NCI-H748 (cell line): ENCODE data around the gene NID1.
A peak's percentile ranks its signal among the peaks of the same experiment; 100 is the strongest.
"Not testable (repeated sequence)": the region's sequence is repeated elsewhere in the genome, so short reads cannot be mapped to it uniquely, and the experiment has no call there.

Experiments used
- DNase-seq: peaks from one replicate; lab custom pipeline; 2025; ENCODE audit not compliant: unreplicated experiment; lab: John Stamatoyannopoulos, UW

The NID1 gene

GRCh38 chr1:236096660-236097482, 32.0 kb upstream of the NID1 start:
- peak; percentile 57 for DNase-seq

DNA sequence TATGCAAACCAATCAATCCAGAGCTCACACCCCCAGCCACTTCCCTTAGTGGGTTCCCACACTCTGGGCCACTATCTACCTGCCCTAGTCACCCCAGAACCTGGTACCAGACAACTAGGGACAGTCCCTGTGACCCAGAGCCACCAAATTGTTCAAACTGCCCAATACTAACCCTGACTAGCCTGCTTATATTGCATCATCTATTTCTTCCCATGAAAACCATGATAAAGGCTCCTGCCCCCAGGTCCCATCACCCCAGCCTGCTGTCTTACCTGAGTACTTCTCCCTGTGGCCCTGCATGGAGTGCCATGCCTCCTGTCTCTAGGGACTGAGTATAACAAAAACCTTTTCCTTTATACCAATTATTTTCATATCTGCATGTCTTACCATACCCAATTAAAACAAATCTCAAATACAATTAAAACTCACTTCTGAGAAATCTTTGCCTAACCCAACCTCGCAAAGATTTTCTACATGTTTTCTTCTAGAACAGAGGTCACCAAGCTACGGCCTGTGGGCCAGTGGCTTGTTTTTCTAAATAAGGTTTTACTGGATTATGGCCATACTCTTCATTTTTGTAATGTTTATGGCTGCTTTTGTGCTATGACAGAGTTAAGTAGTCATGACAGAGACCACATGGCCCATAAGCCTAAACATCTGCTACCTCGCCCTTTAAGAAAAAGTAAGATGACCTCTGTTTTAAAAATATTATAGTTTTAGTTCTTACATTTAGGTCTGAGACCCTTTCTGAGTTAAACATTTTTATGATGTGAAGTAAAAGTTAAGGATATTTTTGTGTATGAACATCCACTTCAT, 31.0 kb upstream of the NID1 start:
- DNase-seq: no peak

DNA sequence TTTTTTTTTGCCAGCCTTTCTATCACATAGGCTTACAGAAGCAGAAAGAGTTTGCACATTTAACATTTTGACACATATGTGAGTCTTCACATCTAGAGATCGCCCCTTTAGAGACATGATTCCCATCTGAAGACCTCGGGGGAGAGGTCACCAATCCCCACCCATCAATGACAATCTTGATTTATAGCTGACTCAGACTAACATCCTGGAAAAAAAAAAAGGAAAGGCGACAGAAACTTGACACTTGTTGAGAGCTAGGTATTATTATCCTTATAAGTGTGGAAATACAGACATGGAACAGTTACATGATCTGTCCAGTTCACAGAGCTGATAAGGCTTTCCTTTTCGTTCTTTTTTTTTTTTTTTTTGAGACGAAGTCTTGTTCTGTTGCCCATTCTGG, 28.0 kb upstream of the NID1 start:
- no peak for DNase-seq

DNA sequence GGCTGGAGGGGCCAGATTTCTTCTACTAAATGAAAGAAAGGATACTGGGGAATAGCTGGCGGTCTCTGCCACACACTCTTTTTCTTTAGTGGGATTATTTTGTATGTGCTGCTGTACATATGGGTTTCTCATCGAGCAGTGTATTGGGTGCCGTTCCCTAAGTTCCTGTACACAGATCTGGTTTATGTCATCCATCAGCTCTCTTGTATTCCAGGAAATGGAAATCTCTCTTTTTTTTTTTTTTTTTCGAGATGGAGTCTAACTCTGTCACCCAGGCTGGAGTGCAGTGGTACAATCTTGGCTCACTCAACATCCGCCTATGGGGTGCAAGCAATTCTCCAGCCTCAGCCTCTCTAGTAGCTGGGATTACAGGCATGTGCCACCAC, 27.0 kb upstream of the NID1 start:
- DNase-seq: no peak

GRCh38 chr1:236090741-236091147, 25.9 kb upstream of the NID1 start:
- DNase-seq: peak; percentile 33

GRCh38 chr1:236089046-236089773, 24.3 kb upstream of the NID1 start:
- DNase-seq: no peak

GRCh38 chr1:236086537-236086936, 21.6 kb upstream of the NID1 start:
- DNase-seq: no peak

DNA sequence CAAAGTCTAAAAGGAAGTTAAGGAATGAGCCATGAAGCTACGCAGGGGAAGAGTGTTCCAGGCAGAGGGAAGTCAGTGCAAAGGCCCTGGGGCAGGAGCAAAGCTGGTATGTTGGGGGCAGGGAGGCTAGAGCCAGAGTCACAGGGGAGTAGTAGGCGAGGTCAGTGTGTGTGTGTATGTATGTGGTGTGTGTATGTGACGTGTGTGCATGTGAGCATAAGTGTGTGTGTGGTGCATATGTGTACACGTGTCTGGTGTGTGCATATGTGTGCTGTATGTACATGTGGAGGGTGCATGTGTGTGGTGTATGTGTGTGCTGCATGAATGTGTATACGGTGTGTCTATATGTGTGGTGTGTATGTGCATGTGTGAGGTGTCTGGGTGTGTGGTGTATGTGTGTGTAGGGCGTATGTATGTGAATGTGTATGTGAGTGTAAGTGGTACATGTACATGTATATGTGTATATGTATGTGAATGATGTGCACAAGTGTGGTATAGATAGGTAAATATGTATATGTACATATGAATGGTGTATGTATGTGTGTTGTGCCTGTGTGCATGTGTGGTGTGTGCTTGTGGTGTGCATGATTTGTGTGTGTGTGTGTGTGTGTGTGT, 20.8 kb upstream of the NID1 start:
- no peak for DNase-seq

- no peak for DNase-seq
Observed at GRCh38 chr1:236084386-236084730, 19.5 kb upstream of the NID1 start.

DNA sequence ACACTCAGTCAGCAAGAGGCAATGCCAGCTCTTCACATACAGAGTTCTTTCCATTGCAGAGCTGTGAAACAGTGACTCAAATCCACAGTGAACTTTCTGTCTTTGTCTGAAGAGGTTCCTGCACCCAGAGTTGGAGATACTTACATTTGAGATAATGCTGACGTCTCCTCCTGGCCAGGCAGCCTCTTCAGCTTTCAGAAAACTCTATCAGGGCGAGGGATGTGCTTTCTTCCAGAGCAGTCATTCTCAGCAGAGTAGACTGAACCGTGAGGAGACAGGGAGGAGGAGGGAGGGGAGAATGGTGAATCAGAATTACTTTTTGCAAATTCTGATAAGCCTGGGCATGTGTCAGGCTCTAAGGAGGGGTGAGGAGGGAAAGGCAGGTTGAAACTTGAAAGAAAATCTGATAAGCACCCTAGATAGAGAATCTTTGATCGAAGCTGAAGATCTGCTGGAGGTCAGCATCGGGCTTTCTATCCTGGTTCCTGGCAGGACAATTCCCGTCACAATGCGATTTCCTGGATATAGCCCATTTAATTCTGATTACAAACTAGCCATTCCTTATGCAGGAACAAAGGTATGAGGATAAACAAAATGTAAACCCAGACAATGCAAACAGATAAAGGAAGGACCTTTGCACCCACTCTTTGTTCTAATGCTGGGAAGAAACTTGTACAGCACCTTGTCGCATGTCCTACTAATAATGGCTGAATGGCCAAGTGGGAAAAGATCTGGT, 18.9 kb upstream of the NID1 start:
- DNase-seq: no peak

DNA sequence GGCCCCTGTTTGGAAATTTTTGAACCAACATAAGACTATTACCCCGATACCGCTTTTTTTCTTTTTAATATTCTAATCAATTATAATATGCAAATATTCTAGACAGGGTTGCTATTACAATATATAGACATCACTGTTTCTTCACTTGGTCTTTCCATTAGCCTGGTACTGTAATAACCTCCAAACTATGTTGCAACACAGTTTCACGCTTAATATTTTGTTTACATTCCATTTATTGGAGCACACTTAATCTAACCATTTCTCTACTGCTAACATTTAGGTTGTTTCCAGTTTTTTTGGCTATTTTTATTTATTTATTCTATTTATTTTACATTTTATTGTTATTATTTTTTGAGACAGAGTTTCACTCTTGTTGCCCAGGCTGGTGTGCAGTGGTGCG, 17.6 kb upstream of the NID1 start:
- no peak for DNase-seq

DNA sequence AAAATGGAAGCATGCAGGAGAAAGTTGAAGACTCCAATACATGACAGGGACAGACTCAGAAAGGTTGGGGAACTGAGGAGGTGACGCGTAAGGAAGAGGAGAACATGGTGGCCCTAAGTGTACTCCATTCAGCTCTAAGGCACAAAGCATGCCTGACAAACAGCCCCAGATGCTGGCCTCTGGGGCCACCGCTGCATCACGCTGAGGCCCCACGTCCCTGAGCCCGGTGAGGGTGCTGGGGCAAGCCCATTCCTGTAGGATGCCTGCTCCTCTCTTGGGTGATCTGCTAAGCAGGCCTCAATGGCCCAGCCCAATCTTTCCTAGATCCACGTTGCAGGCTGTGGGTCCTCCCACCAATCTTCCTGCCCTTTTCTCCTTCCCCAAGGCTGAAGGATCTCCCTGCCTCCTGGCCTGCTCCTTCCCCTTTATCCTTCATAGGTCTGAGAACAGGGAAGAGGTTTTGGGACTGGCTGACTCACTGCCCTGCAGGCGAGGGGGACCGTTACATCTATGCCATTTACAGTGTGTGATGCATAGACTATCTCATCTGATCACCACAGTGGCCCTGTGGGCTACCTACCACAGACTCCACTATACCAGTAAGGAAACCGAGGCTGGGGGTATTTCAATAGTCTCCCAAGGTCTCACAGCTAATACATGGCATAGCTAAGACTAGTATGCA, 16.8 kb upstream of the NID1 start:
- DNase-seq: no peak

DNA sequence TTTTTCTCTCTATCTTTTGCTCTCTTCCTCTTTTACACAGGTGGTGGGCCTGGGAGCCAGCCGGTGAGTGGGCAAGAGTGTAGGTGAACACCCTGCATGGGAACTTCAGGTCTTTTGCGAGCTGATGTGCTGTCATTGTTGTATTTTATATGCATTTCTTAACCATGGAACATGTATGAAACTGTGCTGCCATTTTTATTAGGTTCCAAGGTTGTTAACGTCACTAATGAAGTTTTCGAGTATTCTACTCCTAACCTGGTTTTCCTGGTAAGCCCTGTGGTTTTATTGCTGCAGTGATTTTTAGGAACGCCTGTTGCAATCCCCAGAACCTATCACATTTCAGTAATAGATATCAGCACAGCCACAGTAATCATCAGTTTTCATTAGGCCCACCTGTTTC, 14.8 kb upstream of the NID1 start:
- no peak for DNase-seq

DNA sequence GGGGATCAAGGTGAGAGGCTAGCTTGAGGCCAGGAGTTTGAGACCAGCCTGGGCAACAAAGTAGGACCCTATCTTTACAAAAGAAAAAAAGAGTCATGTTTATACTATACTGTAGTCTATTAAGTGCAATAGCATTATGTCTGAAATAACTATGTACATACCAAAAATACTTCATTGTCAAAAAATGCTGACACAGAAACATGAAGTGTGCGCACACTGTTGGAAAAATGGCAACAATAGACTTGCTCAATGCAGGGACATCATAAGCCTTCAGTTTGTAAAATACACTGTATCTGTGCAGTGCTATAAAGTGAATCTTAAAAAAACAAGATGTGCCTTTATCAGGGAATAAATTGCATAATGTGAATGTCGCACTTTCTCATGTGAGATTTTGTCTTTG, 14.1 kb upstream of the NID1 start:
- no peak for DNase-seq

GRCh38 chr1:236078077-236078476, 13.2 kb upstream of the NID1 start:
- DNase-seq: not testable (repeated sequence)

DNA sequence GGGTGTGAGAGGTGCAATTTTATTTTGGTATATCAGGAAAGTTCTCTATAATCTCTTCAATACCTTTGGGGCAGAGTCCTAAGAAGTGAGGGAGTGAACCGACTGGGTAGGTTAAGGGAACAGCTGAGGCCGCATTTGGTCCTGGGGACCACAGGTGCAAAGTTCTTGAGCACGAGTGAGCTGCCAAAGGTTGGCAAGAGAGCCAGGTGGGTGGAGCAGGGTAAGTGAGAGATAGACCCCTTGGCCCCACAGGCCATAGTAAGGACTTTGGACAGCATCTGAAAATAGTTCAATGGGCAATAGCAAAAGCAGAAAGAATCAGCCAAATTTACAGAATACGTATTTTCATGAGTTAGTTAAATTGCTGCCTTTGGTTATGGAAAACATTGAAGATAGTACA, 11.0 kb upstream of the NID1 start:
- DNase-seq: no peak

GRCh38 chr1:236073307-236073897, 8.5 kb upstream of the NID1 start:
- no peak for DNase-seq

DNA sequence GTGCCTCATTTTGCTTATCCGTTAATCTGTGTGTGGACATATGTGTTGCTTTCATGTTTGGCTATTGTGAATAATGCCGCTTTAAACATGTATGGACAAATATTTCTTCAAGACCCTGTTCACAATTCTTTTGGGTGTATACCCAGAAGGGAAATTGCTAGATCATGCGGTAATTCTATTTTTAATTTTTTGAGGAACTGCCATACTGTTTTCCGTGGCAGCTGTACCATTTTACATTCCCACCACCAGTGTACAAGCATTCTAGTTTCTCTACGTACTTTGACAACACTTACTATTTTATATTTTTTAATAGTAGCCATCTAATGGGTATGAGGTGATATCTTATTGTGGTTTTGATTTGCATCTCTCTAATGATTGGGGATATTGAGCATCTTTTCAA, 7.1 kb upstream of the NID1 start:
- no peak for DNase-seq

GRCh38 chr1:236070753-236071152, 5.9 kb upstream of the NID1 start:
- no peak for DNase-seq

DNA sequence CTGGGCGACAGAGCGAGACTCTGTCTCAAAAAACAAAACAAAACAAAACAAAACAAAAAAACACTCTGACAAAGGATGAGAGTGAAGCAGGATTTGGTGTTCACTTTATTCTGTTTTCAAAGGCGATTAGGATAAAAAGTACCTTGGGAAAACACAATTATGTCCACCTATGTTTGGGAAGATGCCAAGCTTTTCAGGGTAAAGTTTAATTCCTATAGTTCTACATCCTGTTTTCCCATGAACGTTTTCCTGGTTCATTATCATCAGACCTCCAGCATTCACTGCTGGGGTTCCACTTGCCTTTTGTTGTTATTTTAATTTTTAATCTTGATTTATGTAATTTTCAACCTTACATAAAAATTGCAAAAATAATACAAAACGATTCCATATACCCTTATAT, 4.9 kb upstream of the NID1 start:
- no peak for DNase-seq
